K562 (cell line): ENCODE results near the gene ARL2. TPM values are rescaled to one million over a fixed set of nuclear protein-coding genes. Genes with fewer than 3 reads are reported as not detected.

Experiments
- ATAC-seq: fragments of 200-7000 bp; cut with Tn5 transposase; 3 replicates; pipeline ENCODE4 v1.9.1; 2020; ENCODE audit warnings: moderate library complexity
- Bru-seq: library from RNA; stranded (reverse); fragments of 400-500 nt; gene quantifications from one replicate; lab custom pipeline; 2021; lab: Mats Ljungman, UMichigan
- BruChase-seq, 2 experiments: library from RNA; stranded (reverse); fragments of 400-500 nt; gene quantifications; one replicate each; lab custom pipeline; 2021; lab: Mats Ljungman, UMichigan
- BruUV-seq: library from RNA; stranded (reverse); fragments of 400-500 nt; replicated peaks from 2 replicates; lab custom pipeline; 2021; lab: Mats Ljungman, UMichigan
- CTCF ChIA-PET: fragments of 300-600 bp; formaldehyde crosslinking; extraction: SDS; loops from one replicate; lab custom pipeline; 2021; ENCODE audit warnings: low intra/inter-chr PET ratio; lab: Yijun Ruan, JAX
- POLR2A ChIA-PET: fragments of 300-600, 350-650 bp; sonication (Branson Sonifier 250); formaldehyde crosslinking; extraction: SDS; loops from one replicate; lab custom pipeline; 2021; ENCODE audit warnings: antibody characterized with exemption, inconsistent platforms; lab: Yijun Ruan, JAX
- DNase-seq, 4 experiments: peaks; one replicate each; pipeline versions ENCODE4 v3.0.0 to v3.0.0-alpha.2; 2011 to 2018; ENCODE audit warnings: low spot score in 3 of 4, mixed read lengths in 3 of 4; ENCODE audit errors: extremely low read depth in 1 of 4
- FAIRE-seq: peaks from 2 replicates; lab custom pipeline; 2011; peaks lifted over from hg19 to GRCh38; lab: Jason Lieb, UNC
- H2AFZ ChIP-seq: 2 replicates; pipeline ENCODE4 v1.6.0; 2011; ENCODE audit warnings: low read depth, low read length, control low read depth, inconsistent platforms
- H3K27ac ChIP-seq: fragments of 200-600 bp; 3 replicates; pipeline ENCODE4 v1.8.0; 2011; ENCODE audit warnings: low read depth, mild to moderate bottlenecking, control low read depth, inconsistent platforms, low read length, moderate library complexity, mixed read lengths; ENCODE audit errors: extremely low read depth
- H3K27me3 ChIP-seq, 2 experiments: fragments of 300-600 bp in 1 of 2; 2 replicates in 1 of 2; 3 replicates in 1 of 2; pipeline versions ENCODE4 v1.6.0 to v1.8.0; 2011; ENCODE audit warnings: inconsistent platforms in 2 of 2, low read length in 2 of 2, mild to moderate bottlenecking in 1 of 2, mixed read lengths in 1 of 2, moderate library complexity in 1 of 2; ENCODE audit not compliant: control insufficient read depth in 2 of 2, insufficient read depth in 2 of 2
- H3K36me3 ChIP-seq: fragments of 300-600 bp; 3 replicates; pipeline ENCODE4 v1.8.0; 2011; ENCODE audit warnings: mild to moderate bottlenecking, low read length, inconsistent platforms; ENCODE audit not compliant: control insufficient read depth, insufficient read depth
- H3K4me1 ChIP-seq, 2 experiments: fragments of 200-600 bp in 1 of 2; replicated peaks in 1 of 2; 2 replicates in 1 of 2; 3 replicates in 1 of 2; pipeline versions ENCODE4 v1.5.1 to v1.8.0; 2011; ENCODE audit warnings: inconsistent platforms in 2 of 2, low read length in 2 of 2, mild to moderate bottlenecking in 1 of 2, mixed read lengths in 1 of 2, moderate library complexity in 1 of 2; ENCODE audit not compliant: control insufficient read depth in 2 of 2, insufficient read depth in 2 of 2
- H3K4me2 ChIP-seq: 2 replicates; pipeline ENCODE4 v1.6.1; 2011; ENCODE audit warnings: low read length, control low read depth, inconsistent platforms, mixed read lengths; ENCODE audit not compliant: insufficient read depth
- H3K4me3 ChIP-seq: fragments of 200-600 bp; sonication (generic), shearing (Covaris generic); 2 replicates; pipeline ENCODE4 v1.5.1; 2016; ENCODE audit warnings: control low read depth, inconsistent platforms
- H3K79me2 ChIP-seq: fragments of 200-600 bp; 3 replicates; pipeline ENCODE4 v1.8.0; 2011; ENCODE audit warnings: low read length, inconsistent platforms; ENCODE audit not compliant: control insufficient read depth, insufficient read depth
- H3K9ac ChIP-seq, 2 experiments: 2 replicates each; pipeline versions ENCODE4 v1.6.0 to v1.6.1; 2011; ENCODE audit warnings: low read depth in 2 of 2, low read length in 2 of 2, control low read depth in 1 of 2, inconsistent platforms in 1 of 2, mild to moderate bottlenecking in 1 of 2, mixed read lengths in 1 of 2; ENCODE audit not compliant: insufficient read depth in 1 of 2
- H3K9me1 ChIP-seq: one replicate; pipeline ENCODE4 v1.6.0; 2011; ENCODE audit warnings: inconsistent platforms, mild to moderate bottlenecking, low read length, moderate library complexity; ENCODE audit not compliant: control insufficient read depth, insufficient read depth
- H3K9me3 ChIP-seq: replicated peaks from 2 replicates; pipeline ENCODE4 v1.5.1; 2011; ENCODE audit warnings: low read depth, low read length, inconsistent platforms; ENCODE audit not compliant: control insufficient read depth, insufficient read depth
- H4K20me1 ChIP-seq: replicated peaks from 2 replicates; pipeline ENCODE4 v1.6.1; 2011; ENCODE audit warnings: low read length, inconsistent platforms, mixed read lengths; ENCODE audit not compliant: control insufficient read depth, insufficient read depth
- ELF1 ChIP-seq: fragments of 200-800 bp; sonication (Bioruptor generic); IDR thresholded peaks from 2 replicates; pipeline ENCODE4 v1.6.1; 2016; ENCODE audit warnings: missing genetic modification characterization, missing compliant biosample characterization
- HLTF ChIP-seq: fragments of 450-650 bp; IDR thresholded peaks from 2 replicates; pipeline ENCODE4 v1.6.1; 2016
- ZBTB2 ChIP-seq: fragments of 450-650 bp; IDR thresholded peaks from 2 replicates; pipeline ENCODE4 v1.6.1; 2016; ENCODE audit warnings: antibody characterized with exemption
- ZNF24 ChIP-seq: fragments of 450-650 bp; IDR thresholded peaks from 2 replicates; pipeline ENCODE4 v1.6.1; 2016
- ZNF740 ChIP-seq, 3 experiments: fragments of 200-800 bp in 1 of 3; sonication (Bioruptor generic) in 1 of 3; sonication (generic) in 1 of 3; formaldehyde crosslinking in 1 of 3; IDR thresholded peaks; 2 replicates each; pipeline versions ENCODE4 v1.6.1 to v1.8.0; 2016 to 2022; ENCODE audit warnings: mild to moderate bottlenecking in 2 of 3, missing compliant biosample characterization in 2 of 3, missing genetic modification characterization in 2 of 3, missing genetic modification reagents in 1 of 3
- WGBS: fragments of 100-300 bp; shearing (Covaris generic); methylation state at CpG from one replicate; pipeline ENCODE4 v1.1.6; 2016; ENCODE audit warnings: low coverage, mixed read lengths; ENCODE audit not compliant: insufficient coverage; ENCODE audit errors: missing lambda C conversion rate; 5-methylcytosine and 5-hydroxymethylcytosine counted together
- in situ Hi-C: fragments of 300-500 bp; cut with MboI; formaldehyde crosslinking; loops from 4 replicates; pipeline ENCODE4 v1.15.0; 2018; ENCODE audit warnings: inconsistent platforms, mixed read lengths
- intact Hi-C: fragments of 100-400 bp; cut with micrococcal nuclease; formaldehyde crosslinking; loops from 2 replicates; pipeline ENCODE4 v1.14.2; 2022
- long read RNA-seq, 3 experiments: library from polyadenylated mRNA in 2 of 3; library from RNA in 1 of 3; unstranded in 2 of 3; stranded (forward) in 1 of 3; transcript quantifications; one replicate each; pipeline ENCODE4 v2.0.0, GENCODE V29; 2019 to 2022
- polyA minus RNA-seq, 3 experiments: library from RNA; depleted of rRNA, polyadenylated mRNA; stranded (reverse); fragments of >200 nt; gene quantifications; 2 replicates each; pipeline ENCODE4 v1.2.3, GENCODE V29; 2011
- polyA plus RNA-seq, 8 experiments: library from polyadenylated mRNA; depleted of rRNA in 4 of 8; stranded (reverse) in 5 of 8; unstranded in 3 of 8; fragments of >200 nt; fragmentation: Nextera tagmentation in 2 of 8; fragmentation: Illumina TruSeq in 1 of 8; extraction: Ambion mirVana in 2 of 8; extraction: Trizol in 1 of 8; gene quantifications; 2 replicates each; pipeline versions ENCODE4 v1.2.1 to v1.2.3, GENCODE V29; 2011 to 2014; ENCODE audit warnings: inconsistent platforms in 1 of 8, missing spikeins in 1 of 8
- total RNA-seq, 7 experiments: library from RNA; depleted of rRNA in 6 of 7; stranded (reverse); fragments of >200 nt in 6 of 7; fragmentation: Illumina TruSeq in 2 of 7; extraction: Trizol in 2 of 7; gene quantifications; 2 replicates each; pipeline versions ENCODE4 v1.2.1 to v1.2.3, GENCODE V29; 2011 to 2021; ENCODE audit warnings: low replicate concordance in 1 of 7

Gene ARL2
- total RNA-seq (2011; cell fraction: chromatin; rRNA removed; ENCODE audit: low replicate concordance), result 9.7 and 25.1 TPM in 2 replicates
- total RNA-seq (2011; cell fraction: nucleolus; rRNA removed), result 32.9 and 34.2 TPM in 2 replicates
- total RNA-seq (2011; cell fraction: nucleoplasm; rRNA removed), result 26.7 and 29.8 TPM in 2 replicates
- total RNA-seq (2014; rRNA removed), result 141 and 204 TPM in 2 replicates
- total RNA-seq (2014; rRNA removed; fragmentation: Illumina TruSeq; extraction: Trizol), result 39.9 and 48.4 TPM in 2 replicates
- total RNA-seq (2015; rRNA removed; fragmentation: Illumina TruSeq; extraction: Trizol), result 88.1 and 90.6 TPM in 2 replicates
- total RNA-seq (2021), result 101 and 112 TPM in 2 replicates
- polyA plus RNA-seq (2011; rRNA removed), result 114 and 171 TPM in 2 replicates
- 207 and 325 TPM in 2 replicates for polyA plus RNA-seq (2011; cell fraction: cytosol; rRNA removed)
- polyA plus RNA-seq (2011; cell fraction: nucleus; rRNA removed), result 69.0 and 81.0 TPM in 2 replicates
- polyA plus RNA-seq (2012), result 121 and 156 TPM in 2 replicates
- 92.2 and 138 TPM in 2 replicates for polyA plus RNA-seq (2014; fragmentation: Illumina TruSeq; extraction: Trizol)
- polyA plus RNA-seq (2014; fragmentation: Nextera tagmentation; extraction: Ambion mirVana), result 10 to 100 TPM in 1 of 2 experiments, 1 to 10 TPM in 1; 5.7 to 32.6 TPM
- 154 and 169 TPM in 2 replicates for polyA plus RNA-seq (2014; rRNA removed)
- 33.6 and 35.6 TPM in 2 replicates for polyA minus RNA-seq (2011; rRNA and poly(A)+ RNA removed)
- polyA minus RNA-seq (2011; cell fraction: cytosol; rRNA and poly(A)+ RNA removed), result 46.1 and 90.9 TPM in 2 replicates
- 9.3 and 19.7 TPM in 2 replicates for polyA minus RNA-seq (2011; cell fraction: nucleus; rRNA and poly(A)+ RNA removed)
- percentile 82 among the genes with signal in this experiment for Bru-seq, nascent RNA
- percentile 78 among the genes with signal in this experiment for BruChase-seq, experiment 1, labeled RNA remaining after a 2-hour chase
- percentile 81 among the genes with signal in this experiment for BruChase-seq, experiment 2, labeled RNA remaining after a 6-hour chase
- long read RNA-seq, experiment 1, transcript ARL2-206 (4 exons, 795 nt), result minor isoform, 10 of 297 reads
- long read RNA-seq, experiment 1, transcript ARL2-203 (1 exons, 601 nt), result minor isoform, 15 of 297 reads
- long read RNA-seq, experiment 1, transcript ARL2-202 (3 exons, 1,228 nt), result minor isoform, 6 of 297 reads
- long read RNA-seq, experiment 1, transcript ARL2-201 (5 exons, 979 nt), result major isoform, 254 of 297 reads
- long read RNA-seq, experiment 1, partial matches to known transcripts, result 3 of 297 reads
- long read RNA-seq, experiment 1, other reads (novel, unspliced or antisense), result 8 of 297 reads
- long read RNA-seq, experiment 2, transcript ARL2-201 (5 exons, 979 nt), result major isoform, 127 of 153 reads
- long read RNA-seq, experiment 2, transcript ARL2-203 (1 exons, 601 nt), result minor isoform, 6 of 153 reads
- long read RNA-seq, experiment 2, partial matches to known transcripts, result 8 of 153 reads
- long read RNA-seq, experiment 2, other reads (novel, unspliced or antisense), result 5 of 153 reads
- long read RNA-seq, experiment 3, transcript ARL2-202 (3 exons, 1,228 nt), result minor isoform, 5 of 152 reads
- long read RNA-seq, experiment 3, transcript ARL2-204 (6 exons, 830 nt), result minor isoform, 5 of 152 reads
- long read RNA-seq, experiment 3, transcript ARL2-201 (5 exons, 979 nt), result major isoform, 137 of 152 reads
- long read RNA-seq, experiment 3, partial matches to known transcripts, result 2 of 152 reads
- long read RNA-seq, experiment 3, other reads (novel, unspliced or antisense), result 1 of 152 reads

- CTCF ChIA-PET, result interaction anchor here (0.6 to 2.3 kb wide), 14 partner anchors 27 to 543 kb away, joined by 3 to 18 read pairs (median 4); partner anchors contain the start of genes ATG2A, CAPN1, CDC42BPG and TM7SF2
- 1% methylated on average over 31 of the region's 96 CpGs for WGBS
- peak; percentile 90 to 95 (median 92) for DNase-seq
- TSS peak; percentile 71 for BruUV-seq
- H3K9me3 ChIP-seq, result no peaks in the 10 kb centered on the region; the same call in 1 of the 2 replicates
- H3K4me1 ChIP-seq, result peaks cover 10 to 39% of the 10 kb centered on the region in 2 experiments; a peak in 4 of 5 replicates
- H3K4me2 ChIP-seq, result peak within 1 kb of the TSS; percentile 98
- ATAC-seq, result peak; percentile 86
- H3K9me1 ChIP-seq, result peaks cover 4% of the 10 kb centered on the region
- no peak for FAIRE-seq
- peaks cover 22% of the 10 kb centered on the region; the same call in 2 of the 3 replicates for H3K36me3 ChIP-seq
- H3K79me2 ChIP-seq, result peaks cover 25% of the 10 kb centered on the region
- no peaks in the 10 kb centered on the region for H3K27me3 ChIP-seq
- intact Hi-C loops (loop anchor here (1.0 to 5.0 kb wide), 6 partner anchors 27 to 167 kb away; partner anchors contain the start of genes SAC3D1, TM7SF2 and ZNHIT2), in situ Hi-C loops (no loop called here)
- peak within 1 kb of the TSS; percentile 93 for H3K27ac ChIP-seq
- POLR2A ChIA-PET, result interaction anchor here (0.6 to 2.3 kb wide), 17 partner anchors 11 to 454 kb away, joined by 3 to 19 read pairs (median 4); partner anchors contain the start of genes BATF2, SAC3D1, TM7SF2 and ZNHIT2
- peak within 1 kb of the TSS; percentile 99 for H2AFZ ChIP-seq
- H3K9ac ChIP-seq, result peak within 1 kb of the TSS; percentile 91 to 97
- no peaks in the 10 kb centered on the region for H4K20me1 ChIP-seq
- peak within 1 kb of the TSS; percentile 67 for H3K4me3 ChIP-seq
- TF ChIP-seq ZNF24 (no peak), ZNF740 (CRISPR knock-in tag; IDR thresholded peaks at IDR 0.05) (peak; percentile 31), ZNF740 (tag; IDR thresholded peaks at IDR 0.05) (peak in 1 of 2 experiments; percentile 85; a peak in 2 of 4 replicates), ELF1 (tag) (peak; percentile 57; the same call in 1 of the 2 replicates), HLTF (no peak), ZBTB2 (peak; percentile 79)
Observed at GRCh38 chr11:65013888-65014725, at the start of gene ARL2. Gene ARL2, plus strand, starts transcription at chr11:65014160. Its CDS starts 48 bp downstream, at chr11:65014208.
